ENCODE results near the gene MEX3D. TPM values are rescaled to one million over a fixed set of nuclear protein-coding genes. Genes with fewer than 3 reads are reported as not detected.

MEX3D gene
- total RNA-seq = 11.4 TPM

DNA sequence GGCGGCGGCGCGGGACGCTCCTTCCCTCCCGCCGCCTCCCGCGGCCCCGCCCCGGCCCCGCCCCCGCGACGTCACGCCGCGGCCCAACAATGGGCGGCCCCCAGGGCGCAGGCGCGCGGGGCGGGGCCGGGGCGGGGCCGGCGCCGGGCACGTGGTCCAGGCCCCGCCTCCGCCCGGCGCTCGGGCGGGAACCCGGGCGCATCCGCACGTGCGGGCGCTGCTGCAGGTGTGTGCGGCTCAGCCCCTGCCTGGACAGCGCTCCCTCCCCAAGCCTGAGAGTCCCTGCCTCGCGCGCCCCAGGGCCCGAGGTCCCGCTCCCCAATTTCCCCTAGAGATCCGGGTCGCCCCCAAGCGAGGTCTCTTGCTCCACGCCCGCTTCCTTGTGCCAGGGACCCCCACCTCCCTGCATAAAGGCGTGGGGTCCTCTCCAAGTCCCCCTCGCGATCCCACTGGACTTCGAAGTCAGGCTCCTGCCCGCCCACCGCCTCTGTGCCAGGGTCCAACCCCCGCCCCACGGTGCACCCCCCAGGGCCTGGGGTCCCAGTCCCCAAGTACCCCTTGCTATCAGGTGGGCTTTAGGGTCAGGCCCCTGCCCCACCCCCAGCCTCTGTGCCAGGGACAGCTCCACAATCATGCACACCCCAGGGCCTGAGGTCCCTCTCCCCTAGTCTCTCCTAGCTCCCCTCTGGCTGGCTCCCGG is at the start of gene MEX3D:
MEX3D (minus strand) TSS at position 6 of the 700 bp plus-strand sequence. CDS start 267 bp downstream, outside the sequence.
- ATAC-seq = peak; percentile 95

DNA sequence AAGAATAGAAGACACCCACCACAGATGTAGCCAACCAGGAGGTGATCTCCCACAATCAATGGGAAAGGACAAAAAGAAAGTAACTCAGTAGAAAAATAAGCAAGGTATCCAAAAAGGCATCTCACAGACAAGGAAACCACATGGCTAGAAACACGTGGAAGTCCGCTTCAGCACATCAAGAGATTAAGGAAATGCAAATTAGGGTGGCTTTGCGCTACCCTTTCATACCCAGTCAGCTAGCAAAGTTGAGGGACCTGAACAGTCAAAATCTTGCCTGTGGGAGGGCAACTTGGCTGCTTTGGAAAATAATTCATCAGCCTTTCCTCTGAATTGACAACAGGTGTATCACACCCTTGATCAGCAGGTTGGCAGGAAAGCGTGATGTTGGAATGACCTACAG is 48.8 kb upstream of the MEX3D start:
- ATAC-seq (no peak), DNase-seq (ENCODE audit: low spot score) (no peak)

More for the DNA sequence above, at the start of gene MEX3D:
- DNase-seq (ENCODE audit: low spot score) = peak; percentile 77

DNA sequence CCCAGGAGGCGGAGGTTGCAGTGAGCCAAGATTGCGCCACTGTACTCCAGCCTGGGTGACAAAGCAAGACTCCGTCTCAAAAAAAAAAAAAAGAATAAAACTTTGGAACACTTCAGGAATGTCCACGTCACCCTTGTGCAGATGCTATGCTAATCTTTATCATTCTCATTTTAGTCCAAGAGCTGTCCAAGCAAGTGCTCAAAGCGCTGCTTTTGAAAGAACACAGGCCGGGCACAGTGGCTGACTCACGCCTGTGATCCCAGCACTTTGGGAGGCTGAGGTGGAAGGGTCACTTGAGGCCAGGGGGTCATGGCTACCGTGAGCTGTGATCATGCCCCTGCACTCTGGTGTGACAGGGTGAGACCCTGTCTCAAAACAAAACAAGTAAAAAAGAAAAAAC is 48.3 kb upstream of the MEX3D start:
- ATAC-seq (no peak), DNase-seq (ENCODE audit: low spot score) (no peak)

DNA sequence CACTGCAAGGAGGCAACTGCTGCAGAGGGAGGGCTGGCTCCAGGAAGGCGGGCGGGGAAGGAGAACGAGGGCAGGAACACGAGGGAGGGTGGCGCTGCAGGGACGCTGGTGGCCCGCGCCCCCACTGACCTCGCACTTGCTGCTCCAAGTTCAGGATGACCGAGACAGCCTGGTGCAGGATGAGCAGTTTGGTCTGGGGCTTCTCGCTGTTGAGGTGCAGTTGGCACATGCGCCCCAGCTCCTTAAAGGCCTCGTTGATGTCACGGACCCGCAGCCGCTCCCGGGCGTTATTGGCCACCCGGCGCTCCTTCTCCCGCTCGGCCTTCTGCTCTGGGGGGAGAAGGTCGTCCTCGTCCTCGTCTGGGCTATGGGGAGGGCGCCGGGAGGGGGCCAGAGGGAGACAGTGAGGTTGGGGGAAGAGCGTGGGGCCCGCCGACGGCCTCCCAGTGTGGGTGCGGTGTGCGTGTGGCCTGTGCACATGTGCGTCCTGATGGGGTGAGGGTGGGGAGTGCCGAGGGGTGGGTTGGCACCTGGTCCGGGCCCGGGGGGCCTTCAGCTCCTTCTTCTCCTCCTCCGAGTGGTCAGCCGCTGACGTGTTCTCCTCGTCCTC is 47.1 kb upstream of the MEX3D start:
- ATAC-seq (no peak), DNase-seq (ENCODE audit: low spot score) (no peak)

DNA sequence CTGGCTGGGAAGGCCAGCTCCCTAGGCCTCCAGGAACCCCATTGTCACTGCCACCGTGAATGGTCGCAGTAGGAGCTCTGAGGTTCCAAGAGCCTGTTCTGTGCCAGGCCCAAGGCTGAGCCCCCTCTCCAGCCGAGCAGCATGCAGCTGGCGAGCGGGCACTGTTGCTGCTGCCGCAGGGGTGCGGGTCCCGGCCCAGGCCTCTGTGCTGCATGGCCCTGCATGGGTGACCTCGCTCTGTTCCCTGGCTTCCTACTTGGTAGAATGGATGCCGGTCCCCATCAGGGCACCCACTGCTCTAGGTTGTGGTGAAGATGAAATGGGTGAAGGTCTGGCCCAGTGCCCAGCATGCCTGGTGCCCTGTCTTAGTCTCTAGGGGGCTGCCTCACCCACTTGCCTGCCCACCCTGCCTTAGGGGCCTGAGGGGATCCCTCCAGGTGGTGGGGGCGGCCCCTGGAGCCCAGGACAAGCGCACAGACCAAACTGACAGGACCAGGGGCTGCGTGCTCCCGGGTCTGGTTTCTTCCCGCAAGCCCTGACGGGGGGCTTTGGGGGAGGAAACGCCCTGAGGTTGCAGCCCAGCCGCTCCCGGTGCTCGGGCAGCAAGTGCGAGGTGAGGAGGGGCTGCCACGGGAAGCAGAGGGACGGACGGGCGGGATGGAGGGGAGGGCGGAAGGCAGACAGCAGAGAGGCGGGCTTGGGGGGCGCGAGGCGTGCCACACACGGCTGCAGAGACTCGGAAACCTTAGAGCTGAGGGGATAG is 45.9 kb upstream of the MEX3D start:
- ATAC-seq (no peak), DNase-seq (ENCODE audit: low spot score) (no peak)

DNA sequence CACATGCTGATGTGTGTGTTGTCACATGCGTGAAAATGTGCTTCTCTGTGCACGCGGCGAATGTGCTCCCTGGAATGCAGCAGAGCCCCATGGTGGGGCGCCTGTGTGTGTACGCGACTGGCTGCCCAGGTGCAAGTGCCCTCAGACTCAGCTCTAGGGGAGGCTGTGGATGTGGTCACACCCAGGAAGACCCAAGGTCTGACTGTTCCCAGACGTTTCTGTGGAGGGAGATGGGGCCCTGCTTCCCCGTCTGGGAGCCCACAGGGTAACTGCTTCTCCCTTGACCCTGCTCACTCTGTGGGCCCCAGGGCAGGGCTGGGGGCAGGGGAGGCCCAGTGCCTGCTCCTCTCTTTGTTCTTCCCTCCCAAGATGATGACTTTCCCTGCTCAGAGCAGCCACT is 45.0 kb upstream of the MEX3D start:
- ATAC-seq (no peak), DNase-seq (ENCODE audit: low spot score) (no peak)

DNA sequence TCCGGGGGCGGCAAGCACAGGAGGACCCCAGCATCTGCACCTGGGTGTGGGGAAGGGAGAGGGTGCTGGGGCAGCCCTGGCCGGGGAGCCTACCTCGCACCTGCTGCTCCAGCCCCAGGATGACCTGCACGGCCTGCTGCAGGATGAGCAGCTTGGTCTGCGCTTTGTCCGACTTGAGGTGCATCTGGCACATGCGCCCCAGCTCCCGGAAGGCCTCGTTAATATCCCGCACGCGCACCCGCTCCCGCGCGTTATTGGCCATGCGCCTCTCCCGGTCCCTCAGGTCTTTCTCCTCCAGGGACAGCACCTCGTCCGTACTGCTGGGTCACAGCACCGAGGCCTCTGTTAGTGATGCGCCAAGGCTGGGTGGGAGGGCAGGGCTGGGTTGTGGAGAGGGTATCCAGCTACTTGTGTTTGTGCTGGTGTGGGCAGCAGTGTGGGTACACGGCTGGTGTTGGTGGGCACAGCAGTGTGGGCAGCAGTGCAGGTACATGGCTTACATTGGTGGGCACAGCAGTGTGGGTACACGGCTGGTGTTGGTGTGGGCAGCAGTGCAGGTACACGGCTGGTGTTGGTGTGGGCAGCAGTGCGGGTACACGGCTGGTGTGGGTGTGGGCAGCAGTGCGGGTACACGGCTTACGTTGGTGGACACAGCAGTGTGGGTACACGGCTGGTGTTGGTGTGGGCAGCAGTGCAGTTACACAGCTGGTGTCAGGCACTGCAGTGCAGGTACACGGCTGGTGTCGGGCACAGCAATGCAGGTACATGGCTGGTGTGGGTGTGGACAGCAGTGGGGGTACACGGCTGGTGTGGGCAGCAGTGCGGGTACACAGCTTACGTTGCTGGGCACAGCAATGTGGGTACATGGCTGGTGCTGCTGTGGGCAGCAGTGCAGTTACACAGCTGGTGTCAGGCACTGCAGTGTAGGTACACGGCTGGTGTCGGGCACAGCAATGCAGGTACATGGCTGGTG is 44.3 kb upstream of the MEX3D start:
- no peak for DNase-seq (ENCODE audit: low spot score)
- no peak for ATAC-seq

DNA sequence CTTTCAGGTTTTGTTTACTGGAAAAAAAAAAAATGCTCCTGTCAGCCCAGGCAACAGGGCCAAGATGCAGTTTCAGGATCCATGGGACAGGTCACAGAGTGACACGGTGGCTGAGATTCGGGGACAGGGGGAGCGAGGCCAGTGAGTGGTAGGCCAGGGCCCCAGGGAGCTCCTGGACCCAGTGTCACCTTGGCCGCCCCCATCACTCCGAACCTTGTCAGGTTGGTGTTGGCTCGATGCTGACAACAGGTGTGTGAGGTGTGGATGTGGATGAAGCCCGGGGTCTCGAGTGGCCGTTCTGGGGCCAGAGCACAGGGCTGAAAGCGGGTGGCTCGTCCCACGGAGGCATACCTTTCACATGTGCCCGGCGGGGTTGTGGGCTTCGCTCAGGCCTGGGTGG is 43.2 kb upstream of the MEX3D start:
- ATAC-seq = no peak
- no peak for DNase-seq (ENCODE audit: low spot score)

DNA sequence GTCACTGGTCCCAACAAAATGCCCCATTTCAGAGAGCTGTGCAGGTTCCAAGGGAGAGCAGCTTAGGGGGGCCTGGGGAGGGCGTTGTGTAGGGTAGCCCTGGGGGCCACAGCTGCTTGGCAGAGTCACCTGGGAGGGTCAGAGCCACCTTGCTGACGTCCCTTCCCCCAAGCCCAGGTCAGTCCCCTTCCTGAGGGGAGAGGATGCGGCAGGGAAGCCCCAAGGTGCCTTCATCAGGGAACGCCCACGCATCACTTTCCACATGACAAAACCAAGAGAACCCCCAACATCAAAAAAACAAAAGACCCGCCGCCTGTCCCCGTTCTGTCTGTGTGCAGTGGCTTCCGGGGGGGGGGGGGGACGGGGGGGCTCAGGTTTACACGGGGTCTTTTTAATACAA is 42.5 kb upstream of the MEX3D start:
- no peak for ATAC-seq
- DNase-seq (ENCODE audit: low spot score) = no peak

DNA sequence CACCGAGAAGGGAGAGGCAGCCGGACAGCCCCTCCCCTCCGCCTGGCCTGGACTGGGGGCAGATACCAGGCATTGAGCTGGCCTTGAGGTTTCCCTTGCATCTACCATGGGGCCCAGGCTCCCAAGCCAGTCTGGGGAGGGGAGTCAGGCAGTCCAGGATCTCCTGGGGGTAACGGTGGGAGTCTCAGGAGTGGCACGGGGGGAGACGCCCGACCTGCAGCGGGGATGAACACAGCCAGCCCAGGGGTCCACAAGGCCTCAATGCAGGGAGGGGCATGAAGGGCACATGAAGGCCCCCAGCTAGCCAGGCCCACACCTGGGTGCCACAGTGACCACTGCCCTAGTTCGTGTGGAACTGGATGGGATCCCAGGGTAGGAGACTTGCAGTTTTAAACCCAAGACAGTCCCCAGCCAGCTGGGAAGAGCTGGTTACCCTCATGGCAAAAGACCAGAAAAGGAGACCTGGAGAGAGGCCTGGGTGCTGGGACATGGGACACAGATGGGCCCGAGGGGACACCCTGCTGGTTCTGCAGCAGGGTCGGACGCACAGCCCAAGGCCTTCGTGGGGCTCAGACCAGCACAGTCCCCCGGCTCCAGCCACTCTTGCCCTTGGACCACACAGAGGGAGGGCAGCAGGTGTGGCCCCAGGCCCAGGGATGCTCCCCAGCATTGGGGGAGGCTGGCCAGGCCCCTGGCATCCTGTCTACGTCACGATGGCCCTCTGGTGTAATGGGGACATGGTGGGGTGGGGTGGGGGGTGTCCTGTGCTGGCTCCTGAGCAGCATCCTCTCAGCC is 41.8 kb upstream of the MEX3D start:
- DNase-seq (ENCODE audit: low spot score) (no peak), ATAC-seq (no peak)

DNA sequence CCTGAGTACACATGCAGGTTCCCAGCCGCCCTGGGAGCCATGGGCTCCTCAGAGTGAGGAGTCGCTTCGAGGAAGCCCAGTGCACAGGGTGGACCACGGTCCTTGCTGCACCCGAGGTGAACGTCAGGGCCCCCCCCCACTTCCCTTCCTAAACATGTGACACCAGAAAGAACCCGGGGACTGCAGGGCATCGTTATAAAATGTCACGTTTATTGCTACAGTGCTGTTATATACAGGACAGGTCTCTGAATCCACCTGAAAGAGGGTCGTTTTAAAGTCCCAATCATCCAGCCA is 40.9 kb upstream of the MEX3D start:
- no peak for ATAC-seq
- no peak for DNase-seq (ENCODE audit: low spot score)

DNA sequence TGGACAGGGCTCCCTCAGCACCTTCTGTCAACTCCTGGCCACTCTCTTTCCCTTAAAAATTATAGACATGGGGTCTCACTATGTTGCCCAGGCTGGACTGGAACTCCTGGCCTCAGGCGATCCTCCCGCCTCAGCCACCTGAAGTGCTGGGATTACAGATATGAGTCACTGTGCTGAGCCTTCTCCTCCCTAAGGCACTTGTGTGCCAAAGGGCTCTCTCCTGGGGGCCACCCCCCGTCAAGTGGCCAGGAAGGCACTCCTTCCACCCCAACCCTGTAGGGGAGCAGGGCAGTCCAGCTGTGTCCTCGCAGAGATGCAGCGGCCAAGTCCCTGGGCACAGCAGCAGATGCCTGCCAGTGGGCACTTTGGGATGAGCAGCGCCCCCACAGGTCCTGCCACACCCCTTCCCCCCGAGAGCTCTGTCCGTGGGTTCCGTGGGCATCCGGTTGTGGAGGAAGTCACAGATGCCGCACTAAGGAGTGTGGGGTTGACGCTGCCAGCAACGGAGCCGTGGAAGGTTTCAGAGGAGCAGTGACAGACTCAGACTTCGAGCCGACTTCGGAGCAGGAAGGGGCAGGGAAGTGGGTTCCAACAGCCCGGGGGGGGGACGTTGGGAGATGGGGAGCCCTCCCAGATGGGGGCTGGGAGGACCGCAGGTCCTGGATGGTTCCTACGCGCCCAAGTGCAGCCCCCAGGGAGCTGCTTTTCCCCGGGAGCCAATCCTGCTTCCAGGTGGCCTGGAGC is 40.4 kb upstream of the MEX3D start:
- DNase-seq (ENCODE audit: low spot score) = no peak
- ATAC-seq = no peak

DNA sequence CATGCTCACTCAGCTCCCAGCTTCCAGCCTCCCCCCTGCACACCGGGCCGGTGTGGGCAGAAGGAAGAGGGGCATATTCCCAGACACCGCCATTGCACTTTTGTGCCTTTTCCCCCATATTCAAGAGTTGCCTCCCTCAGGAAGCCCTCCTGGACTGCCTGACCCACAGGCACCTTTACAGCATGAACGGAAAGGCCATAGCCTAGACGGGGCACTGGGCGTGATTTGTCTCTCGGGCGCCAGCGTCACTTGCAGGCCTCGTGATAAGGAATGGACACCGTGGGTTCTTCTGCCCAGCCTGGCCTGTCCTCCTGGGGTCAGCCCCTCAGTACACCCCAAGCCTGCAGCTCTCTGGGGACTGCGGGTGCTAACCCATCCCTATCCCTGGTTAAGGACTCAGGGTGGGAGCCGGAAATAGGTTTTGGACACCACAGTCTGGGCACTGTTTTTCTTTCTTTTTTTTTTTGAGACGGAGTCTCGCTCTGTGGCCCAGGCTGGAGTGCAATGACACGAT is 38.1 kb upstream of the MEX3D start:
- peak; percentile 27 for ATAC-seq
- no peak for DNase-seq (ENCODE audit: low spot score)

DNA sequence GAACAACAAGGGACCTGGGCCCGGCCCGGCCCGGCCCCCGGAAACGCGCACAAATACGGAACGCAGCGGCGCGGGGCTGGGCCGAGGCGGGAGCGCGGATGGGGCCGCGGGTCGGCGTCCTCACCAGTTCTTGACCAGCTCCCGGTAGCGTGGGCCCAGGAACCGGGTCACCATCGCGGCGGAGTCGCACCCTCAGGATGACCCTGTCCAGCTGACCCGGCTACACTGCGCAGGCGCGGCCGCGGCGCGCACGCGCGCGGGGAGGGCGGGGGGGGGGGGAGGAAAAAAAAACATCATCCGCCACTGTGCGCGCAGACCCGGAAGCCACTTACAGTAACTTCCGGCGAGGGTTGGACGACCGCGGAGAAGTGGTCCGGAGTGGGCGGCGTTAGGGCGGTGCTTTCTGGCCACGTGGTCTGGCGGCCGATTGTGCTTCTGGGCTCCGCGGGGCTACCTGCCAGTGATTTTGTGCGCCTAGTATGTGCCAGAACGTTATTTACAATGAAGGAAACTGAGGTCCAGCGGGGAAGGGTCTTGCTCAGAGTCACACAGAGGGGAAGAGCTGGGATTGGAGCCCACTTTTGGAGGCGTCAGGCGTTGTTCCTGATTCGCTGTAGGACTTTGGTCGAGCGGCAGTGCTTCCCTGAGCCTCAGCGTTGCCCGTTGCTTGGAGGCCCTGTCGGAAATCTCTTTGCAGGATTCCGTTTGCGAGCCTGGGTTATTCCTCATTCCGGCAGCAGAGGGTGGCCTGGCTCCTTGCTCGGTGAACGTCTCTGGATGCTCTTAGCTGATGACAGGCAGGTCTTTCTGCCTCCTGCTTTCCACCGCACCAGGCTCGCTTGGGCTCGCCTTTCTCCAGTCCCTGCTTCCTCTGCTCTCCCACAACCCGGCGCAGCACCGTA is 37.4 kb upstream of the MEX3D start, which contains the start of gene UQCR11:
UQCR11 (minus strand) TSS at position 227 of the 902 bp plus-strand sequence; CDS start at position 174, 53 bp downstream.
- ATAC-seq (peak; percentile 91), DNase-seq (ENCODE audit: low spot score) (peak; percentile 97)

DNA sequence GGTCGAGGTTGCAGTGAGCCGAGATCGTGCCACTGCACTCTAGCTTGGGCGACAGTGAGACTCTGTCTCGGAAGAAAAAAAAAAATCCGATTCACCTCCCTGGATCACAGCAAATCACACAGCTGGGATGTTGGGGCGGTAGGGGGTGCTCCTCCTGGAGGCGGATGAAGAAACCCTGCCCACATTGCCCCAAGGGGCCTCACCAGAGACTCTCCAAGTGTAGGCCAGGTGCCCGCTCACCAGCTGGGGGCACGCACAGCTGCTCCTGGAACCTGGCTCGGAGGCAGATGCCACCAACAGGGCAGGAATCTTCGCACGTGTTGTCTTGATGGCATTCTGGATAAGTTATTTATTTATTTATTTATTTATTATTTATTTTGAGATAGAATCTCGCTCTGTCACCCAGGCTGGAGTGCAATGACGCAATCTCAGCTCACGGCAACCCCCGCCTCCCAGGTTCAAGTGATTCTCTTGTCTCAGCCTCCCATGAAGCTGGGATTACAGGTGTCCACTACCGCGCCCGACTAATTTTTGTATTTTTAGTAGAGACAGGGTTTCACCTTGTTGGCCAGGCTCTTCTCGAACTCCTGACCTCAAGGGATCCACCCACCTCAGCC is 34.1 kb upstream of the MEX3D start:
- no peak for ATAC-seq
- no peak for DNase-seq (ENCODE audit: low spot score)

DNA sequence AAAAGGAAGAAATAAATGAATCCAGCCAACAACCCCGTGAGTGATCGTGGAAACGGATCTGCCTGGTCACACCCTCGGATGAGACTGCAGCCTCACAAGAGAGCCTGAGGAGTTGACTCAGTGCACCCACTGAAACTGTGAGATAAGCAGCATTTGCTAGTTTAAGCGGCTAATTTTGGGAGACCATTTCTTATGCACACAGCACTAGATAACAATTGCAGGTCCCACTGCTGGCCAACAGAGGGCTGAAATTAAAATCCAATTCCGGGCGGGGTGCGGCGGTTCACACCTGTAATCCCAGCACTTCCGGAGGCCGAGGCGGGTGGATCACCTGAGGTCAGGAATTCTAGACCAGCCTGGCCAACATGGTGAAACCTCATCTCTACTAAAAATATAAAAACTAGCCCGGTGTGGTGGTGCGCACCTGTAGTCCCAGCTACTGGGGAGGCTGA is 33.5 kb upstream of the MEX3D start:
- no peak for ATAC-seq

DNA sequence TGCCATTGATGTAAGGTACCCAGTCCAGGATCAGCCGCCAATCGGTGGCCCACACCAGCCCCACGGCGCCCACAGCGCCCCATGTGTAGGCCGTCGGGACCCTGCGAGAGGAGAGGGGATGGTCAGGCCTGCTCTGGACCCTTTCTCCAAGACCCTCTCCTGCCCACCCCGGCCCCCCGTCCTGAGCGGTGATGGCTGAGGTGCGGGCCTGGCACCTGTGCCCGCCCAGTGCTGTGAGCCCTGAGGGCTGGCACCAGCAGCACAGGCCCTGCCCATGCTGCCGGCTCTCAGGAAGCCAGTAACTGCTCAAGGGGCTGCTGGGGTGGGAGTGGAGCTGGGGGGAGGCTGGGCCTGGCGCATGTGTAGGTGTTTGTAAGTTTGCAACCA is 31.3 kb upstream of the MEX3D start:
- ATAC-seq (no peak), DNase-seq (ENCODE audit: low spot score) (no peak)

More for the DNA sequence above, 33.5 kb upstream of the MEX3D start:
- DNase-seq (ENCODE audit: low spot score) = no peak

Data from left lobe of liver (tissue), 2 donors.